Placental pericyte (primary cell): ENCODE data around the gene OR2Y1. TPM values are rescaled to one million over a fixed set of nuclear protein-coding genes. Genes with fewer than 3 reads are reported as not detected.

ENCODE experiments used
- small RNA-seq: library from RNA; depleted of rRNA; stranded (forward); fragments of <200 nt; gene quantifications from one replicate; pipeline ENCODE3, GENCODE V24; 2012; ENCODE audit warnings: low replicate concordance
- total RNA-seq: library from RNA; depleted of rRNA; stranded (reverse); fragments of >200 nt; gene quantifications from 2 replicates; pipeline ENCODE4 v1.2.3, GENCODE V29; 2012

The OR2Y1 gene, protein sequence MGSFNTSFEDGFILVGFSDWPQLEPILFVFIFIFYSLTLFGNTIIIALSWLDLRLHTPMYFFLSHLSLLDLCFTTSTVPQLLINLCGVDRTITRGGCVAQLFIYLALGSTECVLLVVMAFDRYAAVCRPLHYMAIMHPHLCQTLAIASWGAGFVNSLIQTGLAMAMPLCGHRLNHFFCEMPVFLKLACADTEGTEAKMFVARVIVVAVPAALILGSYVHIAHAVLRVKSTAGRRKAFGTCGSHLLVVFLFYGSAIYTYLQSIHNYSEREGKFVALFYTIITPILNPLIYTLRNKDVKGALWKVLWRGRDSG
- not detected in 2 replicates for total RNA-seq

DNA sequence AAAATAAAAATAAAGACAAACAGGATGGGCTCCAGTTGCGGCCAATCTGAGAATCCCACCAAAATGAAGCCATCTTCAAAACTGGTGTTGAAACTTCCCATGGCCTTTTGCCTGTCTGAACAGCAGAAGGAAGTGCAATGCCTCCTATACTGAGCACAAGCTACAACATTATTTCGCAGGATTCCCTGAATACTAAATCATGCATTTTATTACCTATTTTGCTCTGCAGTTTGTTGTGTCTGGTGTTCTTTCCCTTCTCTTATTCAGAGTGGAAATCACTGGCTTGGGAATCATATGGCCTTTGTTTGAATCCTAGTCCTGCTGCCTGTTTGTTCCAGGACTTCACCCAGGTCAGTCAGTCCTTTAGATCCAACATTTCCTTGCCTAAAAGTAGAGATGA, at the start of gene OR2Y1:
OR2Y1 (minus strand) TSS at position 101 of the 400 bp plus-strand sequence; CDS start at position 101, 0 bp downstream.

Small RNA genes within 50 kb of the gene (small RNA-seq; reads per million reads assigned to genes)
- 0.81 reads per million, percentile 36 among the genes with 10 or more reads in this experiment for gene RNU1-17P

Other genes with a start within 250 kb of the OR2Y1 start
- 8.8 and 10.0 TPM in 2 replicates for gene CNOT6, start 245.7 kb downstream of the OR2Y1 start, total RNA-seq
- not detected in 2 replicates for gene SCGB3A1, start 148.6 kb downstream of the OR2Y1 start, total RNA-seq
- gene FLT4, start 90.5 kb downstream of the OR2Y1 start, total RNA-seq, result under 0.01 and 0.43 TPM in 2 replicates
- gene MGAT1, start 62.7 kb upstream of the OR2Y1 start, total RNA-seq, result 121 and 134 TPM in 2 replicates
- 9.0 and 12.2 TPM in 2 replicates for gene ZFP62, start 121.2 kb upstream of the OR2Y1 start, total RNA-seq
- not detected in 2 replicates for gene BTNL8, start 159.1 kb upstream of the OR2Y1 start, total RNA-seq
- gene BTNL3, start 248.8 kb upstream of the OR2Y1 start, total RNA-seq, result not detected in 2 replicates